Tibial nerve (tissue), 4 donors: ENCODE measurements around the gene TMEM9B.

Experiments
- EP300 ChIP-seq, 2 donors: sonication (generic); formaldehyde crosslinking; IDR thresholded peaks; one replicate each; pipeline ENCODE4 v1.6.1; 2017; ENCODE audit warnings: antibody characterized with exemption in 2 of 2, mild to moderate bottlenecking in 1 of 2
- POLR2A ChIP-seq, 2 donors: fragments of 450-650 bp; IDR thresholded peaks; one replicate each; pipeline ENCODE4 v1.6.1; 2017; ENCODE audit warnings: antibody characterized with exemption in 2 of 2, mild to moderate bottlenecking in 2 of 2, moderate library complexity in 2 of 2
- TF ChIP-seq, protein P1 (sequence below), 5 experiments: fragments of 200-600 bp in 3 of 5; fragments of 450-650 bp in 2 of 5; sonication (generic) in 3 of 5; IDR thresholded peaks; one replicate each; pipeline ENCODE4 v1.5.1; 2016 to 2019; ENCODE audit warnings: antibody characterized with exemption in 5 of 5, mild to moderate bottlenecking in 3 of 5, moderate library complexity in 2 of 5

- TF ChIP-seq, protein P1, sequence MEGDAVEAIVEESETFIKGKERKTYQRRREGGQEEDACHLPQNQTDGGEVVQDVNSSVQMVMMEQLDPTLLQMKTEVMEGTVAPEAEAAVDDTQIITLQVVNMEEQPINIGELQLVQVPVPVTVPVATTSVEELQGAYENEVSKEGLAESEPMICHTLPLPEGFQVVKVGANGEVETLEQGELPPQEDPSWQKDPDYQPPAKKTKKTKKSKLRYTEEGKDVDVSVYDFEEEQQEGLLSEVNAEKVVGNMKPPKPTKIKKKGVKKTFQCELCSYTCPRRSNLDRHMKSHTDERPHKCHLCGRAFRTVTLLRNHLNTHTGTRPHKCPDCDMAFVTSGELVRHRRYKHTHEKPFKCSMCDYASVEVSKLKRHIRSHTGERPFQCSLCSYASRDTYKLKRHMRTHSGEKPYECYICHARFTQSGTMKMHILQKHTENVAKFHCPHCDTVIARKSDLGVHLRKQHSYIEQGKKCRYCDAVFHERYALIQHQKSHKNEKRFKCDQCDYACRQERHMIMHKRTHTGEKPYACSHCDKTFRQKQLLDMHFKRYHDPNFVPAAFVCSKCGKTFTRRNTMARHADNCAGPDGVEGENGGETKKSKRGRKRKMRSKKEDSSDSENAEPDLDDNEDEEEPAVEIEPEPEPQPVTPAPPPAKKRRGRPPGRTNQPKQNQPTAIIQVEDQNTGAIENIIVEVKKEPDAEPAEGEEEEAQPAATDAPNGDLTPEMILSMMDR (IDR thresholded peaks at IDR 0.05): no peak
- no peak for TF ChIP-seq POLR2A (IDR thresholded peaks at IDR 0.05)
- TF ChIP-seq EP300 (IDR thresholded peaks at IDR 0.05): no peak
Measured at GRCh38 chr11:8961401-8961800, 2.8 kb downstream of the TMEM9B start.
